ENCODE results near the gene MLLT10. TPM values are rescaled to one million over a fixed set of nuclear protein-coding genes. Genes with fewer than 3 reads are reported as not detected.

Gene MLLT10
- total RNA-seq, 6 experiments from 2014 or later, result 21.8 to 25.2 (median 22.9) TPM

DNA sequence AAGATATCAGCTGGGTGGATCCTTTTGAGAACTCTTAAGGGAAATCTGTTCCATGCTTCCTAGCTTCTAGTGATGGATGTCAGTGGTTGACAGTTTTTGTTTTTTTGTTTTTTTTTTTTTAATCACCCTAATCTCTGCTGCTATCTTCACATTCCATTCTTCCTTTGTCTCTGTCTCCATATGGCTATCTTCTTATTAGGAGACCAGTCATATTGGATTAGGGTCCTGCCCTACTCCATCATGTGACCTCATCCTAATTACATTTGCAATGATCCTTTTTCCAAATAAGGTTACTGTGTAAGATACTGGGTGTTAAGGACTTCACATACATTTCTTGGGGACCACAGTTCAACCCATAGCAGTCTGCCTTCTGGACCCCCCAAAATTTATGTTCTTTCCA is 69.7 kb downstream of the MLLT10 start:
- Mint-ChIP-seq H3K9me3 (peaks cover 8% of the 10 kb centered on the region), H3K27ac (no peak overlapping the region; the same call in 1 of the 2 replicates), H3K4me1 (ENCODE audit: low read depth) (peaks cover 32% of the 10 kb centered on the region), H3K36me3 (ENCODE audit: low read depth) (peaks cover 39% of the 10 kb centered on the region), H3K27me3 (ENCODE audit: insufficient read depth) (peaks cover 1% of the 10 kb centered on the region; the same call in 1 of the 2 replicates), H3K4me3 (no peak overlapping the region)
- DNase-seq, result no peak
- TF ChIP-seq, protein P1, sequence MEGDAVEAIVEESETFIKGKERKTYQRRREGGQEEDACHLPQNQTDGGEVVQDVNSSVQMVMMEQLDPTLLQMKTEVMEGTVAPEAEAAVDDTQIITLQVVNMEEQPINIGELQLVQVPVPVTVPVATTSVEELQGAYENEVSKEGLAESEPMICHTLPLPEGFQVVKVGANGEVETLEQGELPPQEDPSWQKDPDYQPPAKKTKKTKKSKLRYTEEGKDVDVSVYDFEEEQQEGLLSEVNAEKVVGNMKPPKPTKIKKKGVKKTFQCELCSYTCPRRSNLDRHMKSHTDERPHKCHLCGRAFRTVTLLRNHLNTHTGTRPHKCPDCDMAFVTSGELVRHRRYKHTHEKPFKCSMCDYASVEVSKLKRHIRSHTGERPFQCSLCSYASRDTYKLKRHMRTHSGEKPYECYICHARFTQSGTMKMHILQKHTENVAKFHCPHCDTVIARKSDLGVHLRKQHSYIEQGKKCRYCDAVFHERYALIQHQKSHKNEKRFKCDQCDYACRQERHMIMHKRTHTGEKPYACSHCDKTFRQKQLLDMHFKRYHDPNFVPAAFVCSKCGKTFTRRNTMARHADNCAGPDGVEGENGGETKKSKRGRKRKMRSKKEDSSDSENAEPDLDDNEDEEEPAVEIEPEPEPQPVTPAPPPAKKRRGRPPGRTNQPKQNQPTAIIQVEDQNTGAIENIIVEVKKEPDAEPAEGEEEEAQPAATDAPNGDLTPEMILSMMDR (IDR thresholded peaks at IDR 0.05), result no peak

DNA sequence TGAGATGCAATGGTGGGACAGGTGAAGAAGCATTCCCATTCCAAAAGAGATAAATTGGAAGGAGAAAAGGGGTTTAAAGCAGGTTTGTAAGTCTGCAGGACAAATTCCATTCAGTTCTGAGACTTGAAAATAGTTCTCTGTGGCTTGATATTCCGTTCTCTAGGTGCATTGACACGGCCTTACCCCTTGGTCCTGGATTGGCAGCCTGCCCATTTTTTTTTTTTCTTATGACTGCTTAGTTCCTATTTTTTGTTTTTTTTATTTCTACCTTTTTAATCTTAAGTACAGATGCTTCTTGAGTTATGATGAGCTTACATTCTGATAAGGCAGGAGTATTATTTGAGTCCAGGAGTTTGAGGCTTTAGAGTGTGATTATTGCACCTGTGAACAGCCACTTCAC is 70.6 kb downstream of the MLLT10 start:
- Mint-ChIP-seq H3K27me3 (ENCODE audit: insufficient read depth) (peaks cover 3% of the 10 kb centered on the region; the same call in 1 of the 2 replicates), H3K27ac (no peak overlapping the region), H3K9me3 (peaks cover 10% of the 10 kb centered on the region), H3K4me3 (no peak overlapping the region), H3K4me1 (ENCODE audit: low read depth) (peaks cover 28% of the 10 kb centered on the region), H3K36me3 (ENCODE audit: low read depth) (peaks cover 48% of the 10 kb centered on the region)
- TF ChIP-seq, protein P1 (IDR thresholded peaks at IDR 0.05), result no peak
- no peak for DNase-seq

DNA sequence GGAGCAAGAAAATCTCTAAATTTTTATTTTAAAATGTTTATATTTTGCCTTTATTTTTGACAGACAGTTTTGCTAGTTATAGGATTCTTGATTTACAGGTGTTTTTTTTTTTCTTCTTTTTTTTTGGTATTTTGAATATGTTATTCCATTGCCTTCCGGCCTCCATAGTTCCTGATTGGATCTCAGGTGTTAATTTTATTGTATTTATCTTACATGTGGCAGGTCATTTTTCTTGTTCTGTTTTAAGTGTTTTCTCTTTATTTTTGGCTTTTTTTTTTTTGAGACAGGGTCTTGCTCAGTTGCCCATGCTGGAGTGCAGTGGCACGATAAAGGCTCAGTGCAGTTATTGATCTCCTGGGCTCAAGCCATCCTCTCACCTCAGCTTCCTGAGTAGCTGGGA is 73.9 kb downstream of the MLLT10 start:
- H3K9me3 Mint-ChIP-seq, result peaks cover 10% of the 10 kb centered on the region
- peaks cover 53% of the 10 kb centered on the region for H3K36me3 Mint-ChIP-seq (ENCODE audit: low read depth)
- H3K4me1 Mint-ChIP-seq (ENCODE audit: low read depth), result peaks cover 6% of the 10 kb centered on the region
- H3K27me3 Mint-ChIP-seq (ENCODE audit: insufficient read depth), result peaks cover 3% of the 10 kb centered on the region; the same call in 1 of the 2 replicates
- DNase-seq, result no peak
- TF ChIP-seq, protein P1 (IDR thresholded peaks at IDR 0.05), result no peak
- H3K27ac Mint-ChIP-seq, result no peak overlapping the region
- no peak overlapping the region for H3K4me3 Mint-ChIP-seq

GRCh38 chr10:21614000-21614399 is 80.0 kb downstream of the MLLT10 start:
- H3K27ac Mint-ChIP-seq, result no peak overlapping the region

GRCh38 chr10:21617267-21617666 is 83.2 kb downstream of the MLLT10 start:
- Mint-ChIP-seq H3K4me1 (ENCODE audit: low read depth) (no peaks in the 10 kb centered on the region), H3K4me3 (no peak overlapping the region), H3K9me3 (no peaks in the 10 kb centered on the region), H3K27me3 (ENCODE audit: insufficient read depth) (peaks cover 3% of the 10 kb centered on the region; the same call in 1 of the 2 replicates), H3K27ac (no peak overlapping the region), H3K36me3 (ENCODE audit: low read depth) (peaks cover 11% of the 10 kb centered on the region)
- TF ChIP-seq, protein P1 (IDR thresholded peaks at IDR 0.05), result no peak
- DNase-seq, result no peak

More at GRCh38 chr10:21614000-21614399, 80.0 kb downstream of the MLLT10 start:
- Mint-ChIP-seq H3K36me3 (ENCODE audit: low read depth) (peaks cover 26% of the 10 kb centered on the region), H3K4me1 (ENCODE audit: low read depth) (no peaks in the 10 kb centered on the region), H3K27me3 (ENCODE audit: insufficient read depth) (0 out of 2 replicates have a peak, but pooled peaks cover 1% of the 10 kb centered on the region), H3K4me3 (no peak overlapping the region), H3K9me3 (no peaks in the 10 kb centered on the region)
- DNase-seq, result no peak
- TF ChIP-seq, protein P1 (IDR thresholded peaks at IDR 0.05), result no peak

All from HFFc6 (cell line).